Esophagus mucosa (tissue), 1 donor: Measurements from ENCODE around the gene RUNX3. TPM values are rescaled to one million over a fixed set of nuclear protein-coding genes. Genes with fewer than 3 reads are reported as not detected.
A peak's percentile ranks its signal among the peaks of the same experiment; 100 is the strongest.
"Not testable (repeated sequence)": the region's sequence is repeated elsewhere in the genome, so short reads cannot be mapped to it uniquely, and the experiment has no call there.

Experiments used
- ATAC-seq: fragments of 200-7000 bp; cut with Tn5 transposase; one replicate; pipeline ENCODE4 v1.9.1; 2020
- total RNA-seq: library from RNA; stranded (reverse); gene quantifications from one replicate; pipeline ENCODE4 v1.2.4, GENCODE V29; 2023
- donor health status: DM: yes; HTN: yes; CAD: no.

Gene RUNX3
- 1.6 TPM for total RNA-seq

GRCh38 chr1:24930260-24931145 lies at the start of gene RUNX3:
Gene RUNX3 (minus strand): TSS chr1:24930276. CDS start chr1:24929868, 408 bp downstream.
- peak; percentile 80 for ATAC-seq

DNA sequence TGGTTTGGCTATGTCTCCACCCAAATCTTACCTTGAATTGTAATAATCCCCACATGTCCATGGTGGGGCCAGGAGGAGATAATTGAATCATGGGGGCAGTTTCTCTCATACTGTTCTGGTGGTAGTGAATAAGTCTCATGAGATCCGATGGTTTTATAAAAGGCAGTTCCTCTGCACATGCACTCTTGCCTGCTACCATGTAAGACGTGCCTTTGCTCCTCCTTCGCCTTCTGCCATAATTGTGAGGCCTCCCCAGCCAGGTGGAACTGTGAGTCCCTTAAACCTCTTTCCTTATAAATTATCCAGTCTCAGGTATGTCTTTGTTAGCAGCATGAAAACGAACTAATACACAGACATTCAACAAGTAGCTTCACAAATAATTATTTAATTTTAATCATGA lies 49.2 kb upstream of the RUNX3 start:
- ATAC-seq, result not testable (repeated sequence)

DNA sequence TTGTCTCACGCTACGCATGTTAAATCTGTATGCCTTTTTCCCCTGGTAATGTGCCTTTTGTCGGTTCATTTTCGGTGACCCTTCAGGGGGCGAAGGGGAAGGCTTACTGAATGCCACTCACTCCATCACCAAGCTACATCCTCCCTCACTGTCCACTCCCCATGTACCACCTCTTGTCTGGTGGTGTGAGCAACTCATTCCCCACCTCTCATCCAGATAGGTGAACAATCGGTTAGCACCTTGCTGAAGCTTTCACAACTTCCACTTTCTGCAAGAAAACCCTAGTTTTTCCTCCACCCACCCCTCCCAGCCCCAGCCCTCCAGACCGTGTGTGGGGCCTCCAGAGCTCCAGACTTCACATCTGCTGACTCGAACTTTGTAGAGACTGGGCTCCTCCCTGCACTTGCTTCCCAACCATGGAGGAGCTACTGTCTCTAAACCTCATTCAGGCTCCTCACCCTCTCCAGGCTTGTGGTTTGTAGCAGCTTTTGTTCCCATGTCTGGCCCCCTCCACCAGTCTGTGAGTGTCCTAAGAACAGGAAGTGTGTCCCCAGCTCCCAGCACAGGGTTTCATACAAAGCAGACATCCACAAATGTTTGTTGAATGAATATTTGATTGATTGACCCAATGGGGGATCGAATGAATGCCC lies 48.4 kb upstream of the RUNX3 start:
- ATAC-seq, result no peak

DNA sequence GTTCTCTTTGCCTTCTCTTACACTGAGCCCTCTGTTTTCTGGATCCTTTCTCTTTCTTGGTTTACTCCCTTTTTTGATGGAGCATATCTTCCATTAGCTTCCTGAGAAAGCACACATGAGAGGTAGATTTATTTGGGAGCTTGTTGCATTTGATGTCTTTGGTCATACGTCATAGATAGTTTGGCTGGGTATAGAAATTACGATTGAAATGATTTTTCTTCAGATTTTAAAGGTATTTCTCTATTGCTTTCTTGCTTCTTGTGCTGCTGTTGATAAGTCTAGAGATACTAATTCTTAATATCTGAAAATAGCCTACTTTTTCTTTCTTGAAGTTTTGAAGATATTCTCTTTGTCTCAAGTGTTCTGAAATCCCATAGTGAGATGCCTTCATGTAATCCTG lies 45.3 kb upstream of the RUNX3 start:
- ATAC-seq, result no peak

GRCh38 chr1:24973315-24973714 lies 43.2 kb upstream of the RUNX3 start:
- no peak for ATAC-seq

GRCh38 chr1:24972915-24973242 lies 42.8 kb upstream of the RUNX3 start:
- ATAC-seq, result no peak

GRCh38 chr1:24972221-24972914 lies 42.3 kb upstream of the RUNX3 start:
- ATAC-seq, result no peak

- ATAC-seq, result no peak
Measured at GRCh38 chr1:24970926-24971875, 41.1 kb upstream of the RUNX3 start.

GRCh38 chr1:24970399-24970753 lies 40.3 kb upstream of the RUNX3 start:
- peak; percentile 60 for ATAC-seq

DNA sequence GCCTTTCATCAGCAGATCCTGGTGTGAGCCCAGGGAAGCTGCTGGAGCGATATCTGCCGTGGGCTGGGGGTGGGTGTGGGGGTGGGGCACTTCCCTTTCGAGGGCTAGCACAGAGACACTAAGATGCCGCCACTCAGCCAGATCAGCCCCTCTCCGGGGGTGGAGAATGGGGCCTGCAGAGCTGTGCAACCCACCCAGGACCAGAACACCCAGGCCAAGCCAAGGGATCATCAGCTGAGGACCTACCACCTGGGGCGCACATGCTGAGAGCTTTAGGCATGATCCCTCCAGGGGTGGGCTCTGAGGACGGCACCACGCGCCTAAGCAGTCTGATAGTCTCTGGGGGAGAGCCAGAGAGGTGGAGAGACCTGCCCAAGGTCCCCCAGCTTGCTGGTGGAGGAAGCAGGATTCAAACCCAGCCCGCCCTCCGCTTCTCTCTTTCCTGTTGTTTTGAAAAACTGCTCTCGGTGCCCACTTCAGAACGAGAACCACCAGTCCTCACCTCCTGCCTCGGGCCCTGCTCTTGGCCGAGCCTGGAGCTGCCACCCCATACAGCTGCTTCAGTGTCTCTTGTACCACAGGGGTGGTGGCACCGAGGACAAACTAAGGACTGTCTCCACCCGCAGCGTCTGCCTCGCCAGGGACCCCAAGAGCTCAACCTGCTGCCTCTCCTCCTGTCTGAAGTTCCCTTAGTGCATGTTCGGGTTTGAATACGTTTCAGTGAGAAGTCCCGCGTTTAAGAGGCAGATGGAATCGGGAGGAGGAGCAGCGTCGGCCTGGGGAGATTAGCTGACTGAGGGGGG lies 39.7 kb upstream of the RUNX3 start:
- ATAC-seq, result no peak

DNA sequence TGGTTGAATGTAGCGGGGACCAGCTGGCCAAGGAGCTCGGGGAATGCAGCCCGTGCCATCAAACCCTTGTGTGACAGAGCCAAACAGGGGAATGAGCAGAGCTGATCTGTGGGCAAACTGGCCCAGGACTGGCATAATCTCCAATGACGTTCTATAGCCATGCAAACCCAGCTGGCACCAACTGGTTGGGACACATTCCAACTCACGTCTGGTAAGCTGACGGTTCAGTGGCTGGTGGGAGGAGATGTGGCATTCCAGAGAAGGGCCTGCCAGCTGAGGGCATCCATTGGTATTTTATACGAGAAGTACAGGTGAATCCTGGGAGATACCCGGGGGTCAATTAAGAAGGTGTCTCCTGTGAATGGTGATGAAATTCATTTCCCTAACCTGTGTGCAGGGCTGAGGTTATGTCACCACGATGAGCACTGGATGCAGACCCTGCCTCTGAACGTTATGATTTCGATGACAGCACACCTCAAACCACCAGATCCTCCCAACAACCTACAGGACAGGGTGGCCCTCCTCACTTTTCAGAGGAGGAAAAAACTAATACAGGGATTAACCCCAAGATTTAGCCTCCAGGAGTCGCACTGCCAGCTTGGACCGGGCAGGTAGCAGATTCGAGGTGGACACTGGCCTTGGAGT lies 39.0 kb upstream of the RUNX3 start:
- peak; percentile 48 for ATAC-seq

- ATAC-seq, result no peak
Measured at GRCh38 chr1:24967962-24968361, 37.9 kb upstream of the RUNX3 start.

DNA sequence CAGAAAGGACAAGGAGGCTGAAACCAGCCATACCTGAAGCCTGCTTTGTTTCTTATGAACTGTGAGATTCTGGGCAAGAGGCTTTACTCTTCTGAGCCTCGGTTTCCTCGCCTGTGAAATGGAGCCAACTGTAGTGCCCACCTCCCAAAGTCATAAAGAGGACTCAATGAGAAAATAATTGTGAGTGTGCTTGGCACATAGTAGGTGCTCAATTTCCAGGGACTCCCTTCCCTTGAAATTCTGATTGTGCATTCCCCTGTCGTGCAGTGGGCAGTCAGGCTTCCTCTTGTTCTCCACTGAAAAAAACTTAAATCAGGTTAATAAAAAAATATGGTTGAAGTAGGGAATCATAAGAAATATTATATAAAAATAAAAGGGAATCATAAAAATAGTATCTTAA lies 37.5 kb upstream of the RUNX3 start:
- no peak for ATAC-seq

GRCh38 chr1:24966724-24967346 lies 36.8 kb upstream of the RUNX3 start:
- ATAC-seq, result peak; percentile 37

GRCh38 chr1:24966121-24966723 lies 36.1 kb upstream of the RUNX3 start:
- no peak for ATAC-seq

GRCh38 chr1:24965571-24965930 lies 35.5 kb upstream of the RUNX3 start:
- no peak for ATAC-seq

GRCh38 chr1:24964811-24965570 lies 34.9 kb upstream of the RUNX3 start:
- peak; percentile 62 for ATAC-seq

DNA sequence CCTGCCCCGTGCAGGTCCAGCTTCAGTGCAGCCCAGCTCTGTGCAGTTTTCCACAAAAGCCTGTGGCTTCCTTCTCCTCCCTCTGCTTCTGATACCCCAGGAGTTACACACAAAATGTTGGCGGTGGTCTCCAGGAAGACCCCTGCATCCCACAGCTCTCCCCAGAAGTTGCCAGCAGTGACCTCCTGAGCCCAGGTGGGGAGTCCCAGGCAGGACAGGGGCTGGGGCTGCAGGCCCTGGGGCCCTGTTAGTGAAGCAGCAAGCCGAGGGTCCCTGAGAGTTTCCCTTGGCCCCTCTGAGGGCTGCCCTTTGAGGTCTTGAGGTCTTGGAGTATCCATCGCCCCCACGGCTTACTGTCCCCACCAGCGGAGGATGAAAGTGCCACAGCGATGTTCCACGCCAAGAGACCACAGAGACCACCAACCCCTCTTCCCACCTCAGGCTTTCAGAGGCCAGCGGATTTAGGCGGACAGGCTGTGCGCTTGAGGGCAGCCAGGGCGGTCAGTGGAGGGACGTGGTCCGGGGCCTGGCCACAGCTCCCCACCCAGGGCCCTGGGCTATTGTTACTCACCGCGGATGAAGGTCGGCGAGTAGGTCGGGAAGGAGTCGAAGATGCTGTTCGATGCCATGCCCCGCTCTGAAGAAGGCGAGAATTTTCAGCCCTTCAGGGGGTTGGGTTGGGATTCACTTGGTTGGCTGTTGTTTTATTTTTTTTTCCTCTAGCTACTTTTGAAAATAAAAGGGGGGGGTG lies 34.0 kb upstream of the RUNX3 start:
- ATAC-seq, result no peak
